Mononuclear cell (primary cell): ENCODE results near the gene EIF3CL. TPM values are rescaled to one million over a fixed set of nuclear protein-coding genes. Genes with fewer than 3 reads are reported as not detected.
"Not testable (repeated sequence)": the region's sequence is repeated elsewhere in the genome, so short reads cannot be mapped to it uniquely, and the experiment has no call there.

Experiments
- H3K27me3 ChIP-seq: 2 replicates; pipeline ENCODE4 v1.6.0; 2011; ENCODE audit warnings: low read length, control low read depth; ENCODE audit not compliant: insufficient read depth
- H3K4me1 ChIP-seq: 2 replicates; pipeline ENCODE4 v1.5.1; 2011; ENCODE audit warnings: mild to moderate bottlenecking, low read length, control low read depth; ENCODE audit not compliant: insufficient read depth
- H3K4me3 ChIP-seq: 2 replicates; pipeline ENCODE4 v1.5.1; 2011; ENCODE audit warnings: mild to moderate bottlenecking, low read length, moderate library complexity
- H3K9me3 ChIP-seq: 2 replicates; pipeline ENCODE4 v1.5.1; 2011; ENCODE audit warnings: low read depth, mild to moderate bottlenecking, control low read depth, low read length
- total RNA-seq: library from RNA; depleted of rRNA; stranded (reverse); fragments of >200 nt; gene quantifications from one replicate; pipeline ENCODE4 v1.2.3, GENCODE V29; 2012

EIF3CL gene
- 57.1 TPM for total RNA-seq

GRCh38 chr16:28403220-28404072 is at the start of gene EIF3CL:
Gene EIF3CL, minus strand, starts transcription at chr16:28403841. Its CDS starts 223 bp downstream, at chr16:28403618.
- H3K9me3 ChIP-seq, H3K27me3 ChIP-seq, H3K4me3 ChIP-seq, H3K4me1 ChIP-seq: not testable (repeated sequence)

GRCh38 chr16:28447081-28447480 is 43.4 kb upstream of the EIF3CL start:
- not testable (repeated sequence) for H3K9me3 ChIP-seq, H3K27me3 ChIP-seq, H3K4me1 ChIP-seq, H3K4me3 ChIP-seq

- not testable (repeated sequence) for H3K4me1 ChIP-seq, H3K27me3 ChIP-seq, H3K9me3 ChIP-seq, H3K4me3 ChIP-seq
These were observed 42.7 kb upstream of the EIF3CL start for GRCh38 chr16:28446388-28446787.

- not testable (repeated sequence) for H3K27me3 ChIP-seq, H3K4me3 ChIP-seq, H3K4me1 ChIP-seq, H3K9me3 ChIP-seq
These were observed 40.3 kb upstream of the EIF3CL start for GRCh38 chr16:28443943-28444342.

GRCh38 chr16:28438899-28439298 is 35.3 kb upstream of the EIF3CL start:
- H3K27me3 ChIP-seq, H3K4me1 ChIP-seq, H3K9me3 ChIP-seq, H3K4me3 ChIP-seq: not testable (repeated sequence)

- H3K4me3 ChIP-seq = not testable (repeated sequence)
These were observed 31.7 kb upstream of the EIF3CL start for GRCh38 chr16:28435340-28435739.

GRCh38 chr16:28426060-28426680 is 22.5 kb upstream of the EIF3CL start:
- H3K9me3 ChIP-seq, H3K4me3 ChIP-seq, H3K4me1 ChIP-seq, H3K27me3 ChIP-seq: not testable (repeated sequence)

More at GRCh38 chr16:28435340-28435739, 31.7 kb upstream of the EIF3CL start:
- H3K4me1 ChIP-seq, H3K27me3 ChIP-seq, H3K9me3 ChIP-seq: not testable (repeated sequence)

- not testable (repeated sequence) for H3K9me3 ChIP-seq, H3K27me3 ChIP-seq, H3K4me3 ChIP-seq, H3K4me1 ChIP-seq
These were observed 17.6 kb upstream of the EIF3CL start for GRCh38 chr16:28421071-28421750.

GRCh38 chr16:28417033-28417432 is 13.4 kb upstream of the EIF3CL start:
- not testable (repeated sequence) for H3K27me3 ChIP-seq, H3K4me3 ChIP-seq, H3K4me1 ChIP-seq, H3K9me3 ChIP-seq

GRCh38 chr16:28414530-28414929 is 10.9 kb upstream of the EIF3CL start:
- not testable (repeated sequence) for H3K4me1 ChIP-seq, H3K4me3 ChIP-seq, H3K27me3 ChIP-seq, H3K9me3 ChIP-seq

GRCh38 chr16:28413585-28413984 is 9.9 kb upstream of the EIF3CL start:
- not testable (repeated sequence) for H3K4me3 ChIP-seq, H3K4me1 ChIP-seq, H3K27me3 ChIP-seq, H3K9me3 ChIP-seq

GRCh38 chr16:28392054-28392453 is 11.6 kb downstream of the EIF3CL start:
- H3K9me3 ChIP-seq, H3K4me3 ChIP-seq, H3K27me3 ChIP-seq, H3K4me1 ChIP-seq: not testable (repeated sequence)

GRCh38 chr16:28382177-28382867 is 21.3 kb downstream of the EIF3CL start:
- not testable (repeated sequence) for H3K9me3 ChIP-seq, H3K27me3 ChIP-seq, H3K4me1 ChIP-seq, H3K4me3 ChIP-seq

GRCh38 chr16:28377822-28378221 is 25.8 kb downstream of the EIF3CL start:
- not testable (repeated sequence) for H3K4me1 ChIP-seq, H3K9me3 ChIP-seq, H3K4me3 ChIP-seq, H3K27me3 ChIP-seq

- H3K9me3 ChIP-seq, H3K4me1 ChIP-seq, H3K4me3 ChIP-seq, H3K27me3 ChIP-seq: not testable (repeated sequence)
These were observed 26.5 kb downstream of the EIF3CL start for GRCh38 chr16:28377108-28377625.
